GM12865 (cell line): Measurements from ENCODE around the gene SHF.

Experiments used
- DNase-seq: peaks from one replicate; pipeline ENCODE4 v3.0.0; 2010; ENCODE audit warnings: low read depth
- H3K4me3 ChIP-seq: 2 replicates; pipeline ENCODE4 v1.5.1; 2011; ENCODE audit warnings: mild to moderate bottlenecking, low read depth, low read length, control low read depth
- CTCF ChIP-seq: IDR thresholded peaks from 2 replicates; pipeline ENCODE4 v1.5.1; 2011; ENCODE audit warnings: low read length, control low read depth, low read depth, inconsistent platforms; ENCODE audit not compliant: insufficient read depth; ENCODE audit errors: missing control alignments

SHF gene

DNA sequence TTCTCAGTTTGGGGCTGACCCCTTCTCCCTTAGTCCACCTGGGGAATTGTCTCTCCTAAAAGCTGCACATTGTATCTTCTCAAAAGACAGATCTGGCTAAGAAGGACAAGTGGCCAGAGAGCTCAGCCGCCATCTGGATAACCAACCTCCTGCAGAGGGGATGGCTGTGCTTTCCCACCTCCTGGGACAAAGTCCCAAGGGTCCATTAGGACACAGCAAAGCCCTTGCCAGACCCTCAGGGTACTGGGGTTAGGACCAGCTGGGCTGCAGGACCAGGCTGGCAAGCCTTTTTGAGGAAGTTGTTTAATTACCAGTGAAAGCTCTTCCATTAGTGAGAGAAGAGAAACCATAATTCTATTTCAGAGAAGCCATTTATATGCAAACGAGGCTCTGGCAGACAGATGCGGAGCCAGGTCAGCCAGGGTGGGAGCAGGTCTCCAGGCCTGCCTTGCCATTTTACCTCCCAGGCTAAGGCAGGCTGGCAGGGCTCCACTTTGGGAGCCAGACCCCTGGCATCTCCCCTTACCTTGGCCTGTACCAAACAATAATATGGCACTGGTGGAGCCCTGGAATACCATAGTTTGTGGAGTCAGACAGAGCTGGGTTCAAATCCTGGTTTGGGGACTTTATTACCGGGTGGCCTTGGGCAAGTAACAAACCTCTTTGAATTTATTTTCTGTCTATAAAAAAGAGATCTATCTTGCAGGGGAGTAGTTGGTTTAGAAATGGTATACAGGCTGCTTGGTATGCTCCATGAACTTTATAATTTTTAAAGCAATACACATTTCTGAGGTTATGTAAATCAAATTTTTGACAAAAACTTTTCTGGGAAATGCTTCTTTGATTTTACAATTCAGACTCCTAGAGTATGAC lies 17.9 kb downstream of the SHF start:
- H3K4me3 ChIP-seq = no peak overlapping the region
- no peak for TF ChIP-seq CTCF
- no peak for DNase-seq

- no peak overlapping the region for H3K4me3 ChIP-seq
- no peak for DNase-seq
- TF ChIP-seq CTCF = no peak
Observed at GRCh38 chr15:45168751-45169551, 18.8 kb downstream of the SHF start.

- no peak overlapping the region for H3K4me3 ChIP-seq
- TF ChIP-seq CTCF = no peak
- DNase-seq = no peak
Observed at GRCh38 chr15:45168286-45168685, 19.5 kb downstream of the SHF start.

DNA sequence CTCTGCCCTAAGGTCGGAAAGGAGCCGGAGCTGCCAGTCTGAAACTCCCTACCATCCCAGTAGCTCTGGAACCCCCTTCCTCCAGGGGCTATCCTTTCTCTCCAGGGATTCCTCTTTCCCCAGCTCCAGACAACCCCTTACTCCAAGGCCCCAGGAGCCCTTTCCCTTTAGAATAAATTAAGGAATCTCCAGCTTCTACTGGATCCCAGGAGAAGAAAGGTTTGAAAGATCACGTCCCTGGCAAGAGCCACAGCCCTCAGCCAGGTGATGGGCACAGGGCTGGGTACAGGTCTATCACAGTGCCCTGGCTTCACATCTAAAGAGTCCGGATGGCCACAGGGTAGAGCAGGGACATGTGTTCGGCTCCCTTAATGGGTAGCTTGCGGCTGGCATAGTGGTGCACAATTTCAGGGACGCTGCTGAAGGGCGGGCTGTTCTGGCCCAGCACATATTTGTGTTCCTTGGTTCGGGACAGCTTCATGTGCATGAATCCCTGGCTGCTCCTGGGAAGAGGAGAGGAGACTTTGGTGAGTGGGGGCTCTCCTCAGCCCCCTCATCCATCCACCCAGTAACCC lies 20.0 kb downstream of the SHF start:
- TF ChIP-seq CTCF = no peak
- H3K4me3 ChIP-seq = no peak overlapping the region; the same call in 1 of the 2 replicates
- DNase-seq = no peak

DNA sequence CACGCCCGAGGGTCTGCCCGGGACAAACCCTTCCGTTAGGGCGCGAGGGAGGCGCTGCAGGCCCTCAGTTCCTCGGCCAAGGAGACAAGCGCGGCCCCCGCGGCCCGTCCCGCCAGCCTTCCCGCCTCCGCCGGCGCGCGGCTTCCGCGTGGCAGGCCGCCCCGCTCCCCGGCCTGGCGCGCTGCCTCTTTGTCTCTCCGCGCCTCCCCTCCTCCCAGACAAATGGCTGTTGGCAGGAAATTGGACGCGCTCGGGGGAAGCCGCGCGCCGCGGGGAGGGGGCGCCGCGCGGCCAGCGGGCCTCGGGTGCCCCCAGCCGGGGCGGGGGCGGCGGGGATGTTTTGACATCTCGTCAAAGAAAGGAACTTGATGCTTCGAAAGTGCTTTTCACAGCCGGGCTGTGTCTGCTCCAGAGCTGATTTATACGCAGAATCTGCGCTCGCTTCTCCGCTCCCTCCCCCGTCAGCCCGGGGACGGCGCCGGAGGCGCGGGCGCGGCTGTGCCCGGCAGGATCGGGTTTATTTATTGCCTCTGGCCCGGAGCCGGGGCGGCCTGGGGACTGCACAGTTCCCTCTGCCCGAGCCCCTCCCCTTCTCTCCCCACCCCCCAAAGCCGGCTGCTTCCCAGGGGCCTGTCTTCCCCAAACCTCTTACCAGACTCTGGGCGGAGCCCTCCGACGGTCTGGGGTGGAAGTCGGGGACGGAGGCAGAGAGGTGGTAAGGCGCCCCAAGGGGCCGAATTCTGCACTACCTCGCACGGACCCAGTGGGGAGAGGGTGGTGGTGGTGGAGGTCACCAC lies 20.7 kb downstream of the SHF start:
- DNase-seq = peak; percentile 93
- peak; percentile 82 for TF ChIP-seq CTCF
- H3K4me3 ChIP-seq = peak overlapping the region; percentile 58

DNA sequence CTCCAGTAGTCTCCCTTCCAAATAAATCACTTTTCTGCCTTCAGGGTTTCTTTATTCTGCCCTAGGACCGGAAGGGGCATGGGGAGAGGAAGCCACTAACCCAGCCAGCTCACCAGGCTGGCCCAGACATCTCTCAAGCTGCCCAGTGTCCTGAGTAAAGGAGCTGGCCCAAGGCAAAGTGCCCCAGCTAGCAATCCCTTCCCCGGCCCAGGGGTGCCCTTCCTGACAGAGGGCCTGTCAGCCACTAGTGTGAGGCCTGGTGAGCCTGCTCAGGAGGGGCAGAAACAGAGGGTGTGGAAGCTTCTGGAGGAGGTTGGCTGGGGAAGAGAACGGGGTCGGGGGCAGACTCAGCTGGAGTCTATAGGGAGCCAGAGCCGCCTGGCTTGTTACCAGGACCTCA lies 22.2 kb downstream of the SHF start:
- no peak overlapping the region for H3K4me3 ChIP-seq
- no peak for TF ChIP-seq CTCF
- no peak for DNase-seq
